ENCODE data around the gene PCDH1.

The PCDH1 gene

DNA sequence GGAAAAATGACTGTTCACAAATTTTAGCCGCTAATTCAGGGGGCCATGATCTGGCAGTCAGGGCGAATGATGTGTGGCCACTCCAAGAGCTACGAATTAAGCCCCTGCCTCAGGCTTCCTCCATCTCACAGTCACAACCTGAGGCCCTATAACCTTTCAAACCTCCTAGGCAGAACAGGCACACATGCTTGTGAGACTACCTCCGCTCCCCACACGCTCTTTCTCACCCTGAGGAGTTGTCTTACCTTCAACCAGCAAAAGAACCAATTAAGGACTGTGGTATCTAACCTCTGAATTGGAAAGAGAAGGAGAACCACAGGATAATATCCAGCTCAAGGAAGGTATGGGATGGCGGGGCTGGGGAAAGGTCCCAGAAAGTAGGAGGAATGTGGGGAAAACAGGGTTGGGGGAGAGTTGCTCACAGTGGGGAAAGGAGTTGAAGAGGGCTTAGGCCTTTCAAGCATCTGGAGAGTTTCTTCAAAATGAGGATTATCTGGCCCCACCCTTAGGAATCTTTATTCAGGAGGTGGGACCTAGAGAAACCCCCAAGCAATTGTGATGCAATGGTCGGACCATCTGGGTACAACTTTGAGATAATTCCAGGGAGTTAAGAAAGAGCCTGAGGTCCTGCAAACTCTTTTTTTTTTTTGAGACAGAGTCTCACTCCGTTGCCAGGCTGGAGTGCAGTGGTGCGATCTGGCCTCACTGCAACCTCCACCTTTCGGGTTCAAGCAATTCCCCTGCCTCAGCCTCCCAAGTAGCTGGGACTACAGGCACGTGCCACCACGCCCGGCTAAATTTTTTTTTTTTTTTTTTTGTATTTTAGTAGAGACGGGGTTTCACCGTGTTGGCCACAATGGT, 5.5 kb downstream of the PCDH1 start:
- FAIRE-seq: no peak

DNA sequence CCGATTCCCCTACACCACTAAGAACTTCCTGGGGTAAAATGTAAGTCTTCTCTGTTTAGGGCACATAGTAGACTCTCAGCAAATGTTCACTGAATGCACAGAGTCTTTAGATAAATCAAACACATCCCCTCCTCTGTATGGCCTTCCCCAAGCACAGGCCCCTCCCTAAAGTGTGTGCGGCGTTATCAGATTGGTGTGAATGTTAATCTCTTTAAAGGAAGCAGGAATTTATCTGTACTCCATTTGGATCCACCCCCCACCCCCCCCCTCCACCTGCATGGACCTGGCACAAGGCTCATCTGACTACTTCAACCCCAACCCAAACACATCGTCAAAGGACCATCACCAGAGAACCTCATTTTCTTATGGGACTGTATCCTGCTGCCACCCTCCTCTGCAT, 6.3 kb downstream of the PCDH1 start:
- no peak for FAIRE-seq

DNA sequence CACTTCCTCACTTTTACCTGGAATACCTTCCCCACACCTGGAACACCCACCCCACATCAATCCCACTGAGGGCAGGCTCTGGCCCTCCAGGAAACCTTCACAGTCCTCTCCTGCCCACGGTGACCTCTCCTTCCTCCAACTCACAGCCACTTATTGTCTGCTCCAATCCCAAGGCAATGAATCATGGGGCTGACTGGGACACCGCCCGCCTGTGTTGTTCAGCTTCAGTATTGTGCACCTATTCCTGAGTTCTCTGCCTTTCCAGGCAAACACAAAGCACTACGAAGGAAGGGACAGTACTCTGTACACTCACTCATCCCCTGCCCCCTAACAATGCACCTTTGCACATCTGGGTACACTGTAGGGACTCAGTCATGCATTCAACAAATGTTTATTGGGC, 7.3 kb downstream of the PCDH1 start:
- no peak for FAIRE-seq

DNA sequence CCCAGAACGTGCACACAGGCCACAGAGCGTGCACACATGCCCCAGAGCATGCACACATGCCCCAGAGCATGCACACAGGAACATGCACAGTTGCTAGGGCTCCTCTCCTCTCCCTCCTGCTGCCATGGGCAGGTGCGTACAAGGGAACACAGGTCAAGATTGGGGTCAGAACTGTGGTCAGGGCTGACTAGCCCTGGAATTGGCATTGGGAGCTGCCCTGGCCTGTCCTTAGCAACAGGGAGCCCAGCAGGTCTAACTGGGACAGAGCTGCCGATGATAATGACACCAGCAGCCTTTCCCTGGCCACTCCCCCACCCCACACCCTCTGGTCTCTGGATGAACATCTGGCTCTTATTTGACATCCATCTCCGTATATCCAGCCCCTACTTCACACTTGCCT, 8.0 kb downstream of the PCDH1 start:
- no peak for FAIRE-seq

DNA sequence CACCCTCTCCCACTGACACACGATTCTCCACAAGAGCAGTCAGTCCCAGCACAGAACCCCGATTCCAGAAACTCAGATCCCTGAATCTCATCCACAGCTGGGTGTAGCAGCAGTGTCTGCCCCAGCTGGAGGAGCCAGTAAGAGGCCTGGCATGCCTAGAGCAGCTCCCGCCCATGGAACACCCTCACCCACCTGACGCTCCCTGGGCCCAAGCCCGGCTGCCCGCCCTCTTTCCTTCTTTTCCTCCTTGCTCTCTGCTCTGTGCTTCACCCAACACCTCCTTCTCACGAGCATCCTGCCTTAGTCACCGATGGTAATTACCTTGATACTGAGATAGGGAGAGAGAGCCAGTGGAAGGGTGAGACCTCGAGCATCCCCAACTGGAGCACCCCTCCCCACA, 8.7 kb downstream of the PCDH1 start:
- FAIRE-seq: no peak

DNA sequence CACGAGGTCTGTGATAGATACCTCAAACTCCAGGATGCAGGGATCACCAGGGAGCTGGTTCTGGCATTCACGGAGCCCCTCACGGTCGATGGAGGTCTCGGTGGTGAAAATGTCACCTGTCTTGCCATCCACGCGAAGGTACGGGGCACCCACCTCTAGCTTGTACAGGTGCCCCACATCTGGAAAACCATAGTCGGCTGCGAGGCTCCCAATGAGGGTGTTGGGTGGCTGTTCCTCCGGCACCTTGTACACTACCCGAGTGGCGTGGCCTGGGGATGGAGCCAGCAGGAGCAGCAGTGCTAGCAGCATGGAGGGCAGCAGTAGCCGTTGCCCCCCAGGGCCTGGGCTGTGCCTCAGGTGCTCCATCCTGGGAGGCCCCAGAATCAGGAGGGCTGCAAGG, 9.2 kb downstream of the PCDH1 start:
- no peak for FAIRE-seq

DNA sequence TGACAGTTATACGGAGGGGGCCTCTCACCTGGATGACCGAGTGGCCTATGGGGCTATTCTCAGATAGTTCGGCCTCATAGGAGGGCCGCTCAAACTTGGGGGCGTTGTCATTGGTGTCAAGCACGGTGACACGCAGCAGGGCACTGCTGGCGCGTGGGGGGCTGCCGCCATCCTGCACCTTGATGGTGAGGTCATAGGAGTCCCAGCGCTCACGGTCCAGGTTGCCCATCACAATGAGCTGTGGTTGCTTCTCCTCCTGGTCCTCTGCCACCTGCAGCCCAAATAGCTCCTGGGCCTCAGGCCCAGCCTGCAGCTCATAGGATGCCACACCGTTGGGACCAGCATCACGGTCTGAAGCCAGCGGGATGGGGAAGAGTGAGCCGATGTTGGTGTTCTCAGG, 9.7 kb downstream of the PCDH1 start:
- FAIRE-seq: no peak

DNA sequence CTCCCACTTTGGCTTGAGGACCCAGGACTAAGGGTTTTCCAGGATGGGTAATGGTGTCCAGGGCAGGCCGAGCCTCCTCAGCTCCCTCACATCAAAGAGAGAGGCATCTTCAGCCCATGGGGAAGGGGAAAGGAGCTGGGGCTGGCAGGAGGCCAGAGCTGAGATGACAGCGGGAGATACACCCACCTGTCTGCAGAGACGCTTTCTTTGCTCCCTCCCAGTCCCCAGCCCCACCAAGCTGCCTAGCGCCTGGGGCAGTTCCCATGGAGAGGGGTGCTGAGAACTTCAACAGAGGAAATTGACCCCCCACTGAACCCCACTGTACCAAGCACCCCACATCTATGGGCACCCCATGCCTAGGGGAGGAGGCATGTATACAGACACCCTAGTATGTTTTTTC, 10.6 kb downstream of the PCDH1 start:
- FAIRE-seq: no peak

DNA sequence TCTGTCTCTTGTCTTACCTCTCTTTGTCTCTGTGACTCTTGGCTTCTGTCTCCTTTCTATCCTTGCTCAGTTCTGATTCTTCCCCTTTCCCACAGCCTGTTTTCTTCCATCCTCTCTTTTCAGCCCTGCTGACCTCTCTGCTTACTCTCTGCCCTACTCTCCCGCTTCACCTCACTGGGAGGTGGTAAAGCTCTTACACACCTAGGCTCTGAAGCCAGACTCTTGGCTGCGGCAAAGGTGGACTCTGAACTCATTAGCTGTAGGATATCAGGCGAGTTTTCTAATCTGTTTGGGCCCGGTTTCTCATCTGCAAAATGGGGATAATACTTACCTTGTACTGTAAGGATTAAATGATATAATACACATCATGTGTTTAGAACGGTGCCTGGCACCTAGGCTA, 11.1 kb downstream of the PCDH1 start:
- FAIRE-seq: no peak

DNA sequence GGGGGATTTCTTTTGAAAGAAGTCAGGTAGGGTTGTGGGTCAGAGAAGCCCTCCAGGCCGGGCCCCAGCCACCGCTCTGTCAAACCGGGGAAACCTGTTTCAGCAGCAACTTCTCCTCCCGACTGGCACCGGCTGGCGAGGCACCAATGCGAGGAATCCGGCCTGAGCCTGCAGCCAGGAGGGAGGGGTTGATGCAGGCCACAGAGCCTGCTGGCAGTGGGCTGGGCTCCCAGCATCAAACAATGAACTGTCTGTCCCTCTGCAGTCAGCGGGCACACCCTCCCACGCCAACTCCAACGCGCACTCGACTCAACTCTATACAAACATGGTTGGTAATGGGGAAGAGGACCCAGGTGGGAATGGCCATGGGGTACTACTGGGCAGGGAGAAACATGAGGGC, 12.1 kb downstream of the PCDH1 start:
- FAIRE-seq: no peak

DNA sequence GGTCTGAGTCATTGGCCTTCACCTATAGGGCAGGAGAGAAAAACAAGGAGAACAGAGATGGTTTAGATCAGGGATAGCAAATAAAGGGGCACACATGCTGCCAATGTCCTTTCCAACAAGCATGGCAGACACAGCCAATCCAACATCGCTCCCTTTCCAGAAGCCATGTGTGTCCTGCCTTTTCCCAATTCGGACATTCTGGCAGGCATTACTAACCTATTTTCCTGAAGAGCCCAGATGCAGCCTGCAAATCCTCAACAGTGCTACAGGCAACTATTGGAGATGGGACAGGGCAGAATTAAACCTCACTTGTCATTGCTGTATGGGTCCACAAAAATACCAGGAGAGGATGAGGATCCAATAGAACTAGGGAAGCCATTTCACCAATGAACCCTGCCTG, 12.8 kb downstream of the PCDH1 start:
- FAIRE-seq: no peak

DNA sequence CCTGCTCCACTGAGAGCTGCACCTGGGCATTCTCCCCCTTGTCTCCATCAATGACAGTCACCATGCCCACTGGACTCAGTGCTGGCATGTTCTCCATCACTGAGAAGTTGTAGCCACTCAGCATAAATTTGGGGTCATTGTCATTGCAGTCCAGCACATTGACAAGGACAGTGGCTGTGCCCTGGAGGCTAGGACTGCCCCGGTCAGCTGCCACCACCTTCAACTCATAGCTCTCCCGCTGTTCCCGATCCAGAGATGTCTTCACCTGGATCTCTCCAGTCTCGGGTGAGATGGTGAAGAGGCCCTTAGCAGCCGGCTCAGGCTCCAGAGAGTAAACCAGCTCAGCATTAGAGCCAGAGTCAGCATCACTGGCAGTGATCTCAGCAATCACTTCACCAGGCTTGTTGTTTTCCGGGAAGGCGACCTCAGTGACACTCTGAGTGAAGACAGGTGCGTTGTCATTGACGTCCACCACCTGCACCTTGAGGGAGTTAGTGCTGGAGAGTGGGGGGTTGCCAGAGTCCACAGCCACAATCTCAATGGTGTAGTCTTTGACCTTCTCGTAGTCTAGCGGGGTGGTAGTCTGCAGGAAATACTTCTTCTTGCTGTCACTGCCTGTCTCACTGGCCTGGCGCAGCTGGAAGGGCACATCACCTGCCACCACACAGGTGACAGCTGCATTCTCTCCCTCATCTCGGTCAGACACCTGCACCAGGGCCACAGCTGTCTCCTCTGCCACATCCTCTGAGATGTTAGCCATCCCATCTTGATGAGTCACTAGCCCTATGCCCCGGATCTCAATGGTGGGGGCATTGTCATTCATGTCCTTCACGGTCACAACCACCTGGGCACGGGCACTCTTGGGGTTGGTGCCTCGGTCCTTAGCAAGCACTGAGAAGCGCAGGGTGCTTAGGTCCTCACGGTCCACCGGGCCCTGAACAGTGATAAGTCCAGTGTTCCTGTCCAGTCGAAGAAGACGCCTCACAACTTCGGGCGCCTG, 13.5 kb downstream of the PCDH1 start:
- FAIRE-seq: no peak

DNA sequence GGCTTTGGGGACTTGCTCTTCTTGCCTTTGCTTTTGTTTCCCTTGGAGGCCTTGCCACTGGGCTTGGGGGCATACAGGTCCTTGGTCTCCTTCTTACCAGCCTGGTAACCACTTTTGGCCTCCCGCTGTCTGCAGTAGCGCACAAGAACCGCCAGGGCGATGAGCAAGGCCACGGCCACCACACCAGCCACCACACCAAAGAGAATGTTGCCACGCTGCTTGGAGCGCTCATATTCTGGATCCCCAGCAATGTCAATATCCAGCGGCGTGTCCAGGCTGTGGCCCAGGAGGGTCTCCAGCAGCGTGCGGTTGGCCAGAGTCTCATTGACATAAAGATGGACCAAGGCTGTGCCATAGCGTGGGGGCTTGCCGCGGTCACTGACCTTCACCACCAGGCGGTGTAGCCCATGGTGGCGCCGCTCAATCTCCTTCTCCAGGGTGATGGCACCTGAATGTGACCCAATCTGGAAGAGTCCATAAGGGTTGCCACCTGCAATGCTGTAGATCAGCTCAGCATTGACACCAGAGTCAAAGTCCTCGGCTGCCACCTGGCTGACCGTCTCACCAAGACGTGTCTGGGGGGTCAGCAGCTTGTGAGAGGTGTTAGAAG, 14.5 kb downstream of the PCDH1 start:
- FAIRE-seq: no peak

DNA sequence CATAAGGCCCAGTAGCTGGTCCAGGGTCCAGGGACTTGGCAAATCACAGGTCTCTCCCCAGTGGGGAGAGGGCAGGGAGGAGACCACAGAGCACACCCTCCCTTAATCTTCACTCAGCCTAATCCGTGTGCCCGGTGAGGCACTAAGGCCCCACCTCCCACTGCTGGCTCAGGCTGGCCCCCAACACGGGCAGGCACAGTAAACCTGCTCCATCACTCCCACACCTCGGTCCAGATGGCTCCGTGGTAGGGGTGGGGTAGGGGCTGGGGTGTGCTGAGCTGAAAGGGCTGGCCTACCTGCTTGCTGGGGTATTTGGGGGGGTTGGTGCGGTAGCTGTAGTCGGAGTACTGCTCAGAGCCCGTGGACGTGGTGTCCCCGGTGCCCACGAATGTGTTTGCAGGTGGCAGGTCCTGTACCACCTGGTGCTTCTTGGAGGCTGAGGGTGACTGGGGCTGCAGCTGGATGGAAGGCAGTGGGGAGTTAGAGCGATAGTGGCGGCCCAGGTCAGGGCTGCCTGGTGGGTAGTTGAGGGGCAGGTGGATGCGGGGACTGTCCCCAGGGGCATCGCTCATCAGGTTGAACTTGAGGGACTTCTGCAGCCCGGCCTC, 15.2 kb downstream of the PCDH1 start:
- FAIRE-seq: no peak

DNA sequence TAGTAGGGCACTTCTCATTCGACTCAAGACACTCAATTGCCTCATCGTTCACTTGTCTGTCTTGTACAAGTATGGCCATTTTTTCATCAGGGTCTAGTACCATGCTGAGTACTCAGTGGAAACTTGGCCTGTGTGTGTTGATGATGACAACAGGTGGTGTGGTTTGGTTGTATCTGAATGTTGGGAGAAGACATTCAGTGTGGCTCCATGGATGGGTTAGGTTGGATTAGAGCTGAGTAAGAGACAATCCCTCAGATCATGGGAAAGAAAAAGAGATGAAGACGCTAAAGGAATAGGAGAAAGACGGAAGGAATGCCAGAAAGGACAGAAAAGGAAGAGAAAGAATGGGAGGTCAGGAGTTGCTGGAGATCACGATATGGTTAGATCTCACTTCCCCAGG, 17.0 kb downstream of the PCDH1 start:
- no peak for FAIRE-seq

DNA sequence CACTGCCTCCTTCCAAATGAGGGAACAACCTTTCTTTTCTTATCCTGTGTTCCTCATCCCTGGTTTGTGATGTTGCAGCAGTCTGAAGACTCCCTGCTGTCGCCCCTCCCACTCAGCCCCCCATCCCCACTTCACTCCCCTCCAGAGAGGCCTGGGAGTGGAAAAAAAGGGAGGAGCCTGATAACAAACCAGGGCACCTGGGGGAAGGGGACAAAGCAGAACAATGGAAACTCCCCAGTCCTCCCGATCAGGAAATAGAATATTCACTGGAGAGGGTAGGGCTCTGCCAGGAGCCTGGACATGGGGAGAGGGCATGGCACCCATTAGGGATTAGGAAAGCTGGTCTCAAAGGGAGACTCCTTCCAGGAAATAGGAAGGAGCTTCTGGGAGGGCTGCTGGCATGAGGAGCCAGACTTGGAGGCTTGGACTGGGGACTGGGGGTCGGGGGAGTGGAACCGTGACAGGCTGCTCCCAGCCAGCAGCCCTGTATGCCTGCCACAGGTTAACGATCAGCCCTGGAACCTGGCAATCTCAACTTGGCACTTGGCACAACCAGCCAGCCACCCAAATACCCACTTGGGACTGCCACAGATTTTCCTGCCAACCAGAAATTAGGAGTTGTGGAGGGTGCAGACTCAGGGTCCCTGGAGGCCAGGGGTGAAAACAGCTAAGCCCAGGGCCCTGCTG, 20.0 kb downstream of the PCDH1 start:
- FAIRE-seq: no peak

DNA sequence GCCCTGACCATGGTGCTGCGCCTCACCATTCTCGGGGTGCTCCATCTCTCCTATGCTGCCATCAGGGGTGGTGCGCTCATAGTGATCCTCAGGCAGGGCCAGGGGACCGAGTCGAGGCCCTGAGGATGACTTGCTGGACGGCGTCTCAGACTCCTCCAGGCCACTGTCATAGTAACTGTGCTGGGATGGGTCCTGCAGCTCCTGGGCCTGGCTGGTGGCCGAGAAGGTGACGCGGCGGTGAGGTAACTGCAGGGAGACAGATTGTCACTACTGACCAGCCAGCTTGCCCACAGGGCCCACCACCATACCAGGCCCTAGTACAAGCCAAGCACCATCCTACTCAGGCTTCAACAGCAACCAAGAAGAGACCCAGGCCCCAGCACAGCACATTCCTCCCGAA, 21.0 kb downstream of the PCDH1 start:
- FAIRE-seq: no peak

DNA sequence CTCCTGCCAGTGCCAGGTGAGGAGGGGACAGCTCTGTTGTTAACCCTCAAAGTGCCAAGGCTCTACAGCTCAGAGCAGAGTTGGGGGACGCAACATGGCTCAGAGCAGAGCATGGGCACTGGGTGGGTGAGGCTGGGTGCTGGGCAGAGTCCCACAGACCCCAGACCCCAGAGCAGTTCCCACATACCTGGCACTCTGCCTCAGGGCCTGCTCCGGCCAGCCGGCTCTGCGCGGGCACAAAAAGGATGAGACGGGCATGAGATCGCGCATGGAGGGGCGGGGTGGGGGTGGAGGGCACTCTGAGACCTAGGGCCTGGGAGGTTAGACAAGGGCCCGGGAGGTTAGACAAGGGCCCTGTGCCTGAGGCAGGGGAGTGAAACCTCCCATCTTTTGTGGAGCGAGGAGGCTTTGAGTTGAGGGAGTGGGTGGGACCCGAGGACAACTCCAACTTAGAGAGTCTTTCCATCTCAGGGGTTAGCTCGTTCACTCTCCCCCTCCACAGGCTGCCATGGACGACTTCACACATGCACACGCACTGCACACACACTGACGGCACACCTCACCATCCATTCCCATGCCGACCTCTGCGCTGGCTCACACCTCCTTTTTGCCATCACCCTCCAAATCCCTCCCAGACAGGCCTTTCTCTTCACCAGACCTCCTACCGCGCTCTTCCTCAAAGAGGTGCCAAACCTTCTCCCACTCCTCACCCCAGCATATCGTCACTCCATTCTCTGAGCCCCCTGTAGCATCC, 22.0 kb downstream of the PCDH1 start:
- no peak for FAIRE-seq

DNA sequence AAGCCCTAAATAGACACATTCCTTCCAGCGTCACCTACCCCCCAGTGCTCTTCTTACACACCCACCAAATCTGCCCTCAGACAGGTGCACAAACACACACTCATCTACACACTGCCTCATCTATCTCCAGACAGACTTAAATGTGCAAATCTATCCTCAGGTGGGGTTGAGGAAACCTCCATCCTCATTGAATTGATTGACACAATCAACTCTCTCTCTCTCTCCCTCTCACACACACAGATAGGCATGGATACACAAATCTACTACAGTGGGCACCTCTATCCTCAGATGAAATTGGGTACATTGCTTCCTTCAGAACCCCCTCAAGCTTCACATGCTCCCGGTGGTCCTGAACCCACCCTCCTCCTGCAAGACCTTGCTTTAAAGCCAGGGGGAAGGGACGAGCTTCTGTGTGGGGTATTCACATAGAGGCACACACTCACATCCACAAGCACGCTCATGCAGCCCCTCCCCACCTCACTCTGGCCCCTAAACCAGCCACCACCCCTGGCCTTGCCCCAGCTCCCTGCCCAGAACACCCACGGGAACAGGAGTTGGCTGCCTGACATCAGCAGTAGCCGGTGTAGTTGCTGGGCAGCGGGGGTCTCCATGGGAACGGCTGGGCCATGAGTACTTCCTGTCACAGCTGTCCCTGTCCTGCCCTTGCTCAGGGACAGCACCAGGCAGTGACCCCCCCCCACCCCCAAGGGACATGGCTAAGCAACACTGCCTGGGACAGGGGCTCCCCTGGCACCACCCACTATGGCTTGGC, 22.8 kb downstream of the PCDH1 start:
- no peak for FAIRE-seq

DNA sequence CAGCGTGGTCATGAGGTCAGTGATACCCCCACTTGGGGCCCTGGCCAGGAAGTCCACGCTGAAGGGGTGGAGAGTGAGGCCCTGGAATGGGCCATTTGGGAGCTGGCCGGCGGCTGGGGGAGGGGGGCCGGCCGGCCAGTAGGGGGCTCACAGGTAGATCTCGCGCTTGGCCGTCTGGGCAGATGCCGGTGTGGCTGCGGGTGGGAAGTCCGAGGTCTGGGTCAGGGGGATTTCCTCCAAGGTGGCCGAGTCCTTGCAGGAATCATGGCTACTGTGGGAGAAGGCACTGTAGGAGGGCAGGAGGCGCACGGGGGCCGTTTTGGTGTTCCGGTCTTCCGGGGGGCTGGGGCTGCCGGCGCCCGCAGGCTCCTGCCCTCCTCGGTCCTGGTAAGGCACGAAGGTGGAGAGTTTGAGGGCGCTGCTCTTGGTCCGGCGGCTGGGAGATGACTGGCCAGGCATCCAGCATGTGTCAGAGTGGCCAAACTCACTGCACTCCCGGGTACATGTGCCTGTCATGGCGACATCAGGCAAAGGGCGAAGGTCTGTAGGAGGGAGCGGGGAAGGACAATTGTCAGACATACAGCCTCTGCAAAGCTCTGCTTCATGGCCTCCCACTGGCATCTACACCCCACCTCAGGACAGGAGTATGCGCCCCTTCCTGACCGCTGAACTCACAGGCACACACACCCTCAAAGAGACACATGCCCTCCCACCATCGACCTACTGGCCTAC, 24.1 kb downstream of the PCDH1 start:
- FAIRE-seq: no peak

Measured in TTC549 (cell line).